Measurements from ENCODE around the gene PPP1R26.

PPP1R26 gene

GRCh38 chr9:135514342-135515082, 34.9 kb downstream of the PPP1R26 start:
- in situ Hi-C loops (cut with MboI; ENCODE audit: low pct_unique_long_range_greater_than_20kb, low sequenced_read_pairs, unreplicated experiment), result no loop called here
- DNase-seq (ENCODE audit: low spot score), result peak; percentile 8
- TF ChIP-seq CTCF (IDR thresholded peaks at IDR 0.05; ENCODE audit: extremely low read depth, insufficient read depth, missing control alignments), result no peak

- in situ Hi-C loops (cut with MboI; ENCODE audit: low pct_unique_long_range_greater_than_20kb, low sequenced_read_pairs, unreplicated experiment), result no loop called here
- DNase-seq (ENCODE audit: low spot score), result peak; percentile 7
- TF ChIP-seq CTCF (IDR thresholded peaks at IDR 0.05; ENCODE audit: extremely low read depth, insufficient read depth, missing control alignments), result no peak
Measured at GRCh38 chr9:135515083-135515951, 35.7 kb downstream of the PPP1R26 start.

- no peak for TF ChIP-seq CTCF (IDR thresholded peaks at IDR 0.05; ENCODE audit: extremely low read depth, insufficient read depth, missing control alignments)
- in situ Hi-C loops (cut with MboI; ENCODE audit: low pct_unique_long_range_greater_than_20kb, low sequenced_read_pairs, unreplicated experiment), result no loop called here
- no peak for DNase-seq (ENCODE audit: low spot score)
Measured at GRCh38 chr9:135516132-135516860, 36.7 kb downstream of the PPP1R26 start.

GRCh38 chr9:135517407-135517822, 37.8 kb downstream of the PPP1R26 start:
- no peak for DNase-seq (ENCODE audit: low spot score)
- no peak for TF ChIP-seq CTCF (IDR thresholded peaks at IDR 0.05; ENCODE audit: extremely low read depth, insufficient read depth, missing control alignments)
- in situ Hi-C loops (cut with MboI; ENCODE audit: low pct_unique_long_range_greater_than_20kb, low sequenced_read_pairs, unreplicated experiment), result no loop called here

GRCh38 chr9:135519179-135519971, 39.8 kb downstream of the PPP1R26 start:
- TF ChIP-seq CTCF (IDR thresholded peaks at IDR 0.05; ENCODE audit: extremely low read depth, insufficient read depth, missing control alignments), result no peak
- in situ Hi-C loops (cut with MboI; ENCODE audit: low pct_unique_long_range_greater_than_20kb, low sequenced_read_pairs, unreplicated experiment), result no loop called here
- DNase-seq (ENCODE audit: low spot score), result no peak

All from GM13977 (cell line).